K562 (cell line): Measurements from ENCODE around the gene MDC1. TPM values are rescaled to one million over a fixed set of nuclear protein-coding genes. Genes with fewer than 3 reads are reported as not detected.

ENCODE experiments used
- BCL6 ChIP-seq: fragments of 250-450 bp; sonication (Bioruptor Pico); IDR thresholded peaks from 2 replicates; pipeline ENCODE4 v1.4.0; 2020
- FOSL1 ChIP-seq: fragments of 200-800 bp; sonication (Bioruptor generic); conservative IDR thresholded peaks from 2 replicates; pipeline ENCODE4 v1.6.1; 2016; ENCODE audit warnings: missing genetic modification characterization, missing compliant biosample characterization
- FOXP1 ChIP-seq: sonication (generic); formaldehyde crosslinking; IDR thresholded peaks from 2 replicates; pipeline ENCODE4 v1.8.0; 2022; ENCODE audit warnings: mild to moderate bottlenecking, missing genetic modification reagents
- HDAC1 ChIP-seq, 2 experiments: fragments of 450-650 bp; IDR thresholded peaks; 2 replicates each; pipeline ENCODE4 v1.6.1; 2016 to 2017; ENCODE audit warnings: inconsistent platforms in 1 of 2, mild to moderate bottlenecking in 1 of 2, moderate library complexity in 1 of 2
- HNRNPK ChIP-seq: fragments of 200-400 bp; formaldehyde crosslinking; IDR thresholded peaks from one replicate; pipeline ENCODE4 v1.6.1; 2018; ENCODE audit warnings: mild to moderate bottlenecking, low read depth, low read length; ENCODE audit not compliant: poor library complexity, severe bottlenecking
- MEF2D ChIP-seq: conservative IDR thresholded peaks from 2 replicates; pipeline ENCODE4 v1.6.1; 2016; ENCODE audit warnings: low read depth, missing genetic modification characterization, missing compliant biosample characterization
- NCOA4 ChIP-seq: fragments of 450-650 bp; IDR thresholded peaks from 2 replicates; pipeline ENCODE4 v1.6.1; 2018; ENCODE audit warnings: mild to moderate bottlenecking; ENCODE audit not compliant: partially characterized antibody
- NR2C2 ChIP-seq, 2 experiments: fragments of 200-800 bp in 1 of 2; sonication (Bioruptor generic) in 1 of 2; sonication (generic) in 1 of 2; formaldehyde crosslinking in 1 of 2; IDR thresholded peaks; 2 replicates each; pipeline versions ENCODE4 v1.6.1 to v1.8.0; 2016 to 2022; ENCODE audit warnings: mild to moderate bottlenecking in 1 of 2, missing compliant biosample characterization in 1 of 2, missing genetic modification characterization in 1 of 2, missing genetic modification reagents in 1 of 2
- PHF21A ChIP-seq: fragments of 450-650 bp; IDR thresholded peaks from 2 replicates; pipeline ENCODE4 v1.6.1; 2017; ENCODE audit warnings: low read depth, borderline replicate concordance
- SMC3 ChIP-seq: conservative IDR thresholded peaks from 2 replicates; pipeline ENCODE4 v1.6.1; 2011; ENCODE audit warnings: low read depth, low read length, improper control_type of control experiment; ENCODE audit not compliant: insufficient read depth
- SUPT5H ChIP-seq: fragments of 450-650 bp; IDR thresholded peaks from 2 replicates; pipeline ENCODE4 v1.6.1; 2016
- U2AF1 ChIP-seq: fragments of 200-400 bp; formaldehyde crosslinking; optimal IDR thresholded peaks from 2 replicates; pipeline ENCODE3; 2017; ENCODE audit warnings: mild to moderate bottlenecking, low read depth, low read length, moderate library complexity
- ZC3H11A ChIP-seq: IDR thresholded peaks from 2 replicates; pipeline ENCODE4 v1.6.1; 2012; ENCODE audit warnings: low read depth, low read length, improper control_type of control experiment
- ZNF12 ChIP-seq: sonication (generic); formaldehyde crosslinking; IDR thresholded peaks from 2 replicates; pipeline ENCODE4 v1.4.0; 2020; ENCODE audit warnings: mild to moderate bottlenecking, missing genetic modification reagents
- ZNF143 ChIP-seq: sonication (generic); formaldehyde crosslinking; IDR thresholded peaks from 2 replicates; pipeline ENCODE4 v1.9.0; 2022; ENCODE audit warnings: mild to moderate bottlenecking, missing genetic modification reagents
- ZNF785 ChIP-seq: fragments of 250-450 bp; sonication (Bioruptor Pico); IDR thresholded peaks from 2 replicates; pipeline ENCODE4 v1.4.0; 2020; ENCODE audit warnings: mild to moderate bottlenecking
- polyA plus RNA-seq, 8 experiments: library from polyadenylated mRNA; depleted of rRNA in 4 of 8; stranded (reverse) in 5 of 8; unstranded in 3 of 8; fragments of >200 nt; fragmentation: Nextera tagmentation in 2 of 8; fragmentation: Illumina TruSeq in 1 of 8; extraction: Ambion mirVana in 2 of 8; extraction: Trizol in 1 of 8; gene quantifications; 2 replicates each; pipeline versions ENCODE4 v1.2.1 to v1.2.3, GENCODE V29; 2011 to 2014; ENCODE audit warnings: inconsistent platforms in 1 of 8, missing spikeins in 1 of 8
- total RNA-seq, 7 experiments: library from RNA; depleted of rRNA in 6 of 7; stranded (reverse); fragments of >200 nt in 6 of 7; fragmentation: Illumina TruSeq in 2 of 7; extraction: Trizol in 2 of 7; gene quantifications; 2 replicates each; pipeline versions ENCODE4 v1.2.1 to v1.2.3, GENCODE V29; 2011 to 2021; ENCODE audit warnings: low replicate concordance in 1 of 7
- TF ChIP-seq, protein P1 (sequence below): sonication (generic); formaldehyde crosslinking; IDR thresholded peaks from 2 replicates; pipeline ENCODE4 v1.8.0; 2022; ENCODE audit warnings: missing genetic modification reagents, mild to moderate bottlenecking, moderate library complexity, borderline replicate concordance
- TF ChIP-seq, protein P2 (sequence below), 2 experiments: fragments of 150-350 bp in 1 of 2; IDR thresholded peaks; 2 replicates each; pipeline ENCODE4 v1.6.1; 2012 to 2016; ENCODE audit warnings: low read depth in 2 of 2, low read length in 2 of 2, mild to moderate bottlenecking in 1 of 2, moderate library complexity in 1 of 2
- TF ChIP-seq, protein P3 (sequence below), 2 experiments: fragments of 250-450 bp in 1 of 2; fragments of 450-650 bp in 1 of 2; sonication (Bioruptor Pico) in 1 of 2; IDR thresholded peaks; 2 replicates each; pipeline versions ENCODE4 v1.6.1 to v1.8.0; 2016 to 2021; ENCODE audit warnings: mild to moderate bottlenecking in 2 of 2, moderate library complexity in 2 of 2, missing compliant biosample characterization in 1 of 2, missing genetic modification characterization in 1 of 2
- TF ChIP-seq, protein P4 (sequence below): fragments of 450-650 bp; formaldehyde crosslinking; IDR thresholded peaks from 2 replicates; pipeline ENCODE4 v1.4.0; 2022; ENCODE audit warnings: missing genetic modification characterization

The MDC1 gene
- total and polyA plus RNA-seq, 9 of the 15 experiments (the other 6 are each of a cell fraction or from before 2014, with no cell fraction given), result 8.2 to 114 (median 20.0) TPM

DNA sequence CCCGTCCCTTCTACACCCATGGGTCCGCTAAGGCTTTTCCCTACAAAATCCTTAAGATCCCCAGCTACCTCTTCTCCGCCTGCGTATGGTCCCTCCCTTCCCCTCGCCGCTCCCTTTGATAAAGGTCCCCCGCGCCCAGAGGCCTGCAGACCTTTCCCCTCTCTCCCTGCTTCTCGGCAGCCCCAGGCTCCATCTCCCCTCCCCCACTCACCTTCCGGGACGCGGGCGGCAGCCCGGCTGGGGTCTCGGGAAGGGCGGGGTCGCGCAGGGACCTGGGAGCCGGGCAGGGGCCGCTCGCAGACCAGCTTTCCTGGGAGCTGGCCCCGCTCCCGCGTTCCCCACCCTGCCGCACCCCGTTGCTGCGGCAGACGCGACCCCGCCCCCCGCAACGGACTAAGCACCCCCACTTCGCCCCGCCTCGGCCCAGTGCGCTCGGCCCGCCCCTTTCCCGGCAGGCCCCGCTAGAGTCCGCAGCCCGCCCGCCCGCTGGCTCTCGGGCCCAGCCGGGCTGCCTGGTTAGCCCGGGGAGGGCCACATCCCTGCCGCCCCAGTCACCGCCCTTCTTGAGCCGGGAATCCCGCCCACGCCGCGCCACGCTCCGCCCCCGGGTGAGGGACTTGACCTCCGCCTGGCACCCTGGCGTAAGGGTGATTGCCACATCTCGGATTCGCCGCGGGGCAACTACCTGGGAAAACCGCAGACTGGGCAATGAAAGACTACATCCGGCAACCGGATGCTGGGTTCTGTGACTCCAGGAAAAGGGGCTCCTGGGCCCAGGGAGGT is 25.4 kb upstream of the MDC1 start, which contains the start of gene FLOT1 (continued):
- TF ChIP-seq U2AF1 (peak; percentile 79), MEF2D (peak; percentile 44; the same call in 1 of the 2 replicates), SMC3 (0 out of 2 replicates have a peak, but pooled peaks have one; percentile 3), ZNF143 (no peak), BCL6 (no peak), SUPT5H (peak; percentile 72; the same call in 1 of the 2 replicates), NCOA4 (no peak), NR2C2 (CRISPR knock-in tag; IDR thresholded peaks at IDR 0.05) (no peak; the same call in 1 of the 2 replicates), NR2C2 (tag; IDR thresholded peaks at IDR 0.05) (peak; percentile 89), HDAC1 (IDR thresholded peaks at IDR 0.05) (peak in 1 of 2 experiments; percentile 76; a peak in 2 of 4 replicates), FOXP1 (peak; percentile 41; the same call in 1 of the 2 replicates), HNRNPK (peak; percentile 93), ZC3H11A (peak; percentile 19; the same call in 1 of the 2 replicates), PHF21A (peak; percentile 41; the same call in 1 of the 2 replicates), ZNF12 (CRISPR knock-in tag) (peak; percentile 39; the same call in 1 of the 2 replicates), ZNF785 (CRISPR knock-in tag) (no peak), FOSL1 (tag) (peak; percentile 48)
- TF ChIP-seq, protein P1, sequence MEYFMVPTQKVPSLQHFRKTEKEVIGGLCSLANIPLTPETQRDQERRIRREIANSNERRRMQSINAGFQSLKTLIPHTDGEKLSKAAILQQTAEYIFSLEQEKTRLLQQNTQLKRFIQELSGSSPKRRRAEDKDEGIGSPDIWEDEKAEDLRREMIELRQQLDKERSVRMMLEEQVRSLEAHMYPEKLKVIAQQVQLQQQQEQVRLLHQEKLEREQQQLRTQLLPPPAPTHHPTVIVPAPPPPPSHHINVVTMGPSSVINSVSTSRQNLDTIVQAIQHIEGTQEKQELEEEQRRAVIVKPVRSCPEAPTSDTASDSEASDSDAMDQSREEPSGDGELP (CRISPR knock-in tag), result peak; percentile 90
- TF ChIP-seq, protein P2, sequence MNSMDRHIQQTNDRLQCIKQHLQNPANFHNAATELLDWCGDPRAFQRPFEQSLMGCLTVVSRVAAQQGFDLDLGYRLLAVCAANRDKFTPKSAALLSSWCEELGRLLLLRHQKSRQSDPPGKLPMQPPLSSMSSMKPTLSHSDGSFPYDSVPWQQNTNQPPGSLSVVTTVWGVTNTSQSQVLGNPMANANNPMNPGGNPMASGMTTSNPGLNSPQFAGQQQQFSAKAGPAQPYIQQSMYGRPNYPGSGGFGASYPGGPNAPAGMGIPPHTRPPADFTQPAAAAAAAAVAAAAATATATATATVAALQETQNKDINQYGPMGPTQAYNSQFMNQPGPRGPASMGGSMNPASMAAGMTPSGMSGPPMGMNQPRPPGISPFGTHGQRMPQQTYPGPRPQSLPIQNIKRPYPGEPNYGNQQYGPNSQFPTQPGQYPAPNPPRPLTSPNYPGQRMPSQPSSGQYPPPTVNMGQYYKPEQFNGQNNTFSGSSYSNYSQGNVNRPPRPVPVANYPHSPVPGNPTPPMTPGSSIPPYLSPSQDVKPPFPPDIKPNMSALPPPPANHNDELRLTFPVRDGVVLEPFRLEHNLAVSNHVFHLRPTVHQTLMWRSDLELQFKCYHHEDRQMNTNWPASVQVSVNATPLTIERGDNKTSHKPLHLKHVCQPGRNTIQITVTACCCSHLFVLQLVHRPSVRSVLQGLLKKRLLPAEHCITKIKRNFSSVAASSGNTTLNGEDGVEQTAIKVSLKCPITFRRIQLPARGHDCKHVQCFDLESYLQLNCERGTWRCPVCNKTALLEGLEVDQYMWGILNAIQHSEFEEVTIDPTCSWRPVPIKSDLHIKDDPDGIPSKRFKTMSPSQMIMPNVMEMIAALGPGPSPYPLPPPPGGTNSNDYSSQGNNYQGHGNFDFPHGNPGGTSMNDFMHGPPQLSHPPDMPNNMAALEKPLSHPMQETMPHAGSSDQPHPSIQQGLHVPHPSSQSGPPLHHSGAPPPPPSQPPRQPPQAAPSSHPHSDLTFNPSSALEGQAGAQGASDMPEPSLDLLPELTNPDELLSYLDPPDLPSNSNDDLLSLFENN (IDR thresholded peaks at IDR 0.05; ENCODE audit: low read depth in 2 of 2, low read length in 2 of 2), result no peak; a peak in 2 of 4 replicates
- TF ChIP-seq, protein P3, sequence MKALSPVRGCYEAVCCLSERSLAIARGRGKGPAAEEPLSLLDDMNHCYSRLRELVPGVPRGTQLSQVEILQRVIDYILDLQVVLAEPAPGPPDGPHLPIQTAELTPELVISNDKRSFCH (CRISPR knock-in tag; IDR thresholded peaks at IDR 0.05), result no peak
- TF ChIP-seq, protein P3 (tag; IDR thresholded peaks at IDR 0.05), result 0 out of 2 replicates have a peak, but pooled peaks have one; percentile 58
- TF ChIP-seq, protein P4, sequence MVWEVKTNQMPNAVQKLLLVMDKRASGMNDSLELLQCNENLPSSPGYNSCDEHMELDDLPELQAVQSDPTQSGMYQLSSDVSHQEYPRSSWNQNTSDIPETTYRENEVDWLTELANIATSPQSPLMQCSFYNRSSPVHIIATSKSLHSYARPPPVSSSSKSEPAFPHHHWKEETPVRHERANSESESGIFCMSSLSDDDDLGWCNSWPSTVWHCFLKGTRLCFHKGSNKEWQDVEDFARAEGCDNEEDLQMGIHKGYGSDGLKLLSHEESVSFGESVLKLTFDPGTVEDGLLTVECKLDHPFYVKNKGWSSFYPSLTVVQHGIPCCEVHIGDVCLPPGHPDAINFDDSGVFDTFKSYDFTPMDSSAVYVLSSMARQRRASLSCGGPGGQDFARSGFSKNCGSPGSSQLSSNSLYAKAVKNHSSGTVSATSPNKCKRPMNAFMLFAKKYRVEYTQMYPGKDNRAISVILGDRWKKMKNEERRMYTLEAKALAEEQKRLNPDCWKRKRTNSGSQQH (CRISPR knock-in tag), result no peak; the same call in 1 of the 2 replicates
